Activated CD4-positive, alpha-beta T cell treated with anti-CD3 and anti-CD28 coated beads for 36 hours (primary cell): ENCODE data around the gene NID1. TPM values are rescaled to one million over a fixed set of nuclear protein-coding genes. Genes with fewer than 3 reads are reported as not detected.

Experiments
- ATAC-seq: fragments of 200-7000 bp; cut with Tn5 transposase; one replicate; pipeline ENCODE4 v1.10.0; 2021; ENCODE audit warnings: mild to moderate bottlenecking, moderate library complexity
- CTCF ChIA-PET: fragments of 350-600 bp; sonication (Branson Sonifier 250); formaldehyde crosslinking; loops from one replicate; lab custom pipeline; 2021; ENCODE audit warnings: antibody characterized with exemption; lab: Charles Lee
- POLR2A ChIA-PET: fragments of 350-600 bp; sonication (Branson Sonifier 250); formaldehyde crosslinking; loops from one replicate; lab custom pipeline; 2021; ENCODE audit warnings: antibody characterized with exemption, inconsistent platforms; lab: Charles Lee
- DNase-seq: peaks from one replicate; pipeline ENCODE4 v3.0.0-alpha.2; 2020
- H3K27ac Mint-ChIP-seq: one replicate; pipeline ENCODE4 v1.8.0; 2021; ENCODE audit warnings: mixed read lengths
- H3K27me3 Mint-ChIP-seq: one replicate; pipeline ENCODE4 v1.8.0; 2021; ENCODE audit warnings: mixed read lengths
- H3K36me3 Mint-ChIP-seq: one replicate; pipeline ENCODE4 v1.8.0; 2021; ENCODE audit warnings: low read depth, mixed read lengths
- H3K4me1 Mint-ChIP-seq: one replicate; pipeline ENCODE4 v1.8.0; 2021; ENCODE audit warnings: mixed read lengths
- H3K4me3 Mint-ChIP-seq: one replicate; pipeline ENCODE4 v1.8.0; 2021; ENCODE audit warnings: mild to moderate bottlenecking, moderate library complexity, mixed read lengths
- H3K9me3 Mint-ChIP-seq: one replicate; pipeline ENCODE4 v1.8.0; 2021; ENCODE audit warnings: low read depth, mixed read lengths
- intact Hi-C, 2 experiments: fragments of 100-400 bp; cut with DNase I in 1 of 2; cut with micrococcal nuclease in 1 of 2; formaldehyde crosslinking; loops; one replicate each; pipeline versions ENCODE4 v1.14.2 to v1.15.1; 2022 to 2024; cut with DNase I, micrococcal nuclease
- total RNA-seq, 2 experiments: library from RNA; stranded (reverse); gene quantifications; one replicate each; pipeline ENCODE4 v1.2.3, GENCODE V29; 2021

Gene NID1
- under 1 TPM; 0.07 to 0.14 TPM for total RNA-seq

- Mint-ChIP-seq H3K4me1 (peaks cover 22% of the 10 kb centered on the region), H3K27me3 (peaks cover 35% of the 10 kb centered on the region), H3K27ac (no peak within 1 kb of the TSS), H3K36me3 (peaks cover 5% of the 10 kb centered on the region), H3K4me3 (peak within 1 kb of the TSS; percentile 47), H3K9me3 (no peaks in the 10 kb centered on the region)
- intact Hi-C loops, result no loop called here
- ChIA-PET CTCF (interaction anchor here (0.6 to 1.1 kb wide), 2 partner anchors 40 to 212 kb away, joined by 3 read pairs; no protein-coding TSS in a partner anchor), POLR2A (no interaction called here)
- DNase-seq, result peak; percentile 35
- peak; percentile 17 for ATAC-seq
Measured at GRCh38 chr1:236064674-236065508, at the start of gene NID1. TSS of gene NID1 (minus strand) at chr1:236065090. CDS start at chr1:236065079, 11 bp downstream.

GRCh38 chr1:236114076-236114747 lies 49.3 kb upstream of the NID1 start:
- ATAC-seq (no peak), DNase-seq (no peak)
- H3K27ac Mint-ChIP-seq, result no peak overlapping the region
- intact Hi-C loops, result loop anchor here (5.0 to 10.0 kb wide), 2 partner anchors 418 to 691 kb away; no protein-coding TSS in a partner anchor
- peaks cover 3% of the 10 kb centered on the region for H3K27me3 Mint-ChIP-seq
- H3K4me1 Mint-ChIP-seq, result no peaks in the 10 kb centered on the region
- no peaks in the 10 kb centered on the region for H3K9me3 Mint-ChIP-seq
- POLR2A ChIA-PET, result no interaction called here
- no peaks in the 10 kb centered on the region for H3K36me3 Mint-ChIP-seq
- no peak overlapping the region for H3K4me3 Mint-ChIP-seq
- CTCF ChIA-PET, result interaction anchor here (0.9 to 1.0 kb wide), 2 partner anchors 10 to 13 kb away, joined by 3 read pairs; no protein-coding TSS in a partner anchor

- intact Hi-C loops, result loop anchor here (5.0 to 10.0 kb wide), 2 partner anchors 419 to 691 kb away; no protein-coding TSS in a partner anchor
- H3K27ac Mint-ChIP-seq, result no peak overlapping the region
- peaks cover 1% of the 10 kb centered on the region for H3K27me3 Mint-ChIP-seq
- H3K36me3 Mint-ChIP-seq, result no peaks in the 10 kb centered on the region
- H3K4me3 Mint-ChIP-seq, result no peak overlapping the region
- DNase-seq, result no peak
- no peaks in the 10 kb centered on the region for H3K9me3 Mint-ChIP-seq
- CTCF ChIA-PET, result interaction anchor here (1.0 kb wide), 1 partner anchor 14 kb away, joined by 3 read pairs; no protein-coding TSS in a partner anchor
- POLR2A ChIA-PET, result no interaction called here
- ATAC-seq, result no peak
- no peaks in the 10 kb centered on the region for H3K4me1 Mint-ChIP-seq
Measured at GRCh38 chr1:236113324-236114032, 48.6 kb upstream of the NID1 start.

- no peaks in the 10 kb centered on the region for H3K36me3 Mint-ChIP-seq
- ATAC-seq, result no peak
- CTCF ChIA-PET, result interaction anchor here (0.6 to 2.0 kb wide), 7 partner anchors 15 to 379 kb away, joined by 3 to 7 read pairs (median 3); no protein-coding TSS in a partner anchor
Measured at GRCh38 chr1:236112332-236112627, 47.4 kb upstream of the NID1 start.

GRCh38 chr1:236111527-236112331 lies 46.8 kb upstream of the NID1 start:
- ChIA-PET POLR2A (no interaction called here), CTCF (interaction anchor here (0.6 to 2.0 kb wide), 7 partner anchors 14 to 380 kb away, joined by 3 to 7 read pairs (median 3); no protein-coding TSS in a partner anchor)
- intact Hi-C loops, result loop anchor here (5.0 to 10.0 kb wide), 2 partner anchors 421 to 693 kb away; no protein-coding TSS in a partner anchor
- H3K27ac Mint-ChIP-seq, result no peak overlapping the region
- DNase-seq (no peak), ATAC-seq (no peak)
- no peaks in the 10 kb centered on the region for H3K4me1 Mint-ChIP-seq
- no peak overlapping the region for H3K4me3 Mint-ChIP-seq
- no peaks in the 10 kb centered on the region for H3K9me3 Mint-ChIP-seq
- no peaks in the 10 kb centered on the region for H3K27me3 Mint-ChIP-seq
- H3K36me3 Mint-ChIP-seq, result no peaks in the 10 kb centered on the region

More at GRCh38 chr1:236112332-236112627, 47.4 kb upstream of the NID1 start:
- no peaks in the 10 kb centered on the region for H3K27me3 Mint-ChIP-seq
- no peak for DNase-seq
- no peak overlapping the region for H3K4me3 Mint-ChIP-seq
- no peaks in the 10 kb centered on the region for H3K4me1 Mint-ChIP-seq
- no peaks in the 10 kb centered on the region for H3K9me3 Mint-ChIP-seq
- H3K27ac Mint-ChIP-seq, result no peak overlapping the region
- POLR2A ChIA-PET, result interaction anchor here (0.6 kb wide), 1 partner anchor 173 kb away, joined by 4 read pairs; no protein-coding TSS in a partner anchor
- intact Hi-C loops, result loop anchor here (5.0 to 10.0 kb wide), 2 partner anchors 420 to 693 kb away; no protein-coding TSS in a partner anchor

GRCh38 chr1:236110137-236110536 lies 45.2 kb upstream of the NID1 start:
- H3K27me3 Mint-ChIP-seq, result no peaks in the 10 kb centered on the region
- ATAC-seq, result no peak
- H3K4me3 Mint-ChIP-seq, result no peak overlapping the region
- intact Hi-C loops, result loop anchor here (5.0 to 10.0 kb wide), 2 partner anchors 422 to 695 kb away; no protein-coding TSS in a partner anchor
- H3K4me1 Mint-ChIP-seq, result no peaks in the 10 kb centered on the region
- no peak for DNase-seq
- no peaks in the 10 kb centered on the region for H3K9me3 Mint-ChIP-seq
- ChIA-PET POLR2A (no interaction called here), CTCF (interaction anchor here (0.7 to 1.3 kb wide), 3 partner anchors 54 to 388 kb away, joined by 3 read pairs; no protein-coding TSS in a partner anchor)
- H3K36me3 Mint-ChIP-seq, result no peaks in the 10 kb centered on the region
- no peak overlapping the region for H3K27ac Mint-ChIP-seq

GRCh38 chr1:236108027-236108648 lies 43.2 kb upstream of the NID1 start:
- H3K9me3 Mint-ChIP-seq, result no peaks in the 10 kb centered on the region
- ATAC-seq (no peak), DNase-seq (no peak)
- H3K27me3 Mint-ChIP-seq, result peaks cover 2% of the 10 kb centered on the region
- no peak overlapping the region for H3K27ac Mint-ChIP-seq
- CTCF ChIA-PET, result interaction anchor here (0.9 to 1.7 kb wide), 5 partner anchors 10 to 390 kb away, joined by 3 to 5 read pairs (median 5); no protein-coding TSS in a partner anchor
- H3K4me3 Mint-ChIP-seq, result no peak overlapping the region
- intact Hi-C loops, result loop anchor here (1.0 to 10.0 kb wide), 8 partner anchors 35 to 1457 kb away; partner anchors contain the start of genes ERO1B (in 2 of the 2), EDARADD (in 1 of the 2), GPR137B (in 1 of the 2) and HEATR1 (in 1 of the 2)
- H3K4me1 Mint-ChIP-seq, result peaks cover 2% of the 10 kb centered on the region
- POLR2A ChIA-PET, result no interaction called here
- no peaks in the 10 kb centered on the region for H3K36me3 Mint-ChIP-seq

- H3K36me3 Mint-ChIP-seq, result no peaks in the 10 kb centered on the region
- H3K27me3 Mint-ChIP-seq, result peaks cover 2% of the 10 kb centered on the region
- no peaks in the 10 kb centered on the region for H3K9me3 Mint-ChIP-seq
- POLR2A ChIA-PET, result interaction anchor here (0.6 kb wide), 1 partner anchor 703 kb away, joined by 4 read pairs; no protein-coding TSS in a partner anchor
- intact Hi-C loops, result loop anchor here (5.0 to 10.0 kb wide), 5 partner anchors 175 to 1457 kb away; partner anchors contain the start of genes ERO1B (in 2 of the 2) and HEATR1 (in 1 of the 2)
- no peak overlapping the region for H3K4me3 Mint-ChIP-seq
- DNase-seq (no peak), ATAC-seq (no peak)
- CTCF ChIA-PET, result interaction anchor here (0.6 to 4.2 kb wide), 7 partner anchors 9 to 1059 kb away, joined by 3 to 14 read pairs (median 4); no protein-coding TSS in a partner anchor
- no peak overlapping the region for H3K27ac Mint-ChIP-seq
- H3K4me1 Mint-ChIP-seq, result peaks cover 2% of the 10 kb centered on the region
Measured at GRCh38 chr1:236107121-236107907, 42.4 kb upstream of the NID1 start.

- no peaks in the 10 kb centered on the region for H3K9me3 Mint-ChIP-seq
- H3K4me3 Mint-ChIP-seq, result no peak overlapping the region
- intact Hi-C loops, result loop anchor here (1.0 to 10.0 kb wide), 4 partner anchors 387 to 1461 kb away; no protein-coding TSS in a partner anchor
- peaks cover 2% of the 10 kb centered on the region for H3K27me3 Mint-ChIP-seq
- peak; percentile 75 for DNase-seq
- peak; percentile 80 for ATAC-seq
- peaks cover 2% of the 10 kb centered on the region for H3K4me1 Mint-ChIP-seq
- POLR2A ChIA-PET, result no interaction called here
- no peaks in the 10 kb centered on the region for H3K36me3 Mint-ChIP-seq
- H3K27ac Mint-ChIP-seq, result no peak overlapping the region
- CTCF ChIA-PET, result interaction anchor here (0.6 to 4.2 kb wide), 12 partner anchors 11 to 587 kb away, joined by 3 to 14 read pairs (median 3); partner anchors contain the start of gene EDARADD
Measured at GRCh38 chr1:236103646-236104218, 38.8 kb upstream of the NID1 start.
